GM19452 (cell line): ENCODE results near the gene PERP.

ENCODE experiments used
- ATAC-seq: cut with Tn5 transposase; IDR thresholded peaks from one replicate; pipeline ENCODE4 v1.9.1; 2021; ENCODE audit not compliant: unreplicated experiment

The PERP gene

DNA sequence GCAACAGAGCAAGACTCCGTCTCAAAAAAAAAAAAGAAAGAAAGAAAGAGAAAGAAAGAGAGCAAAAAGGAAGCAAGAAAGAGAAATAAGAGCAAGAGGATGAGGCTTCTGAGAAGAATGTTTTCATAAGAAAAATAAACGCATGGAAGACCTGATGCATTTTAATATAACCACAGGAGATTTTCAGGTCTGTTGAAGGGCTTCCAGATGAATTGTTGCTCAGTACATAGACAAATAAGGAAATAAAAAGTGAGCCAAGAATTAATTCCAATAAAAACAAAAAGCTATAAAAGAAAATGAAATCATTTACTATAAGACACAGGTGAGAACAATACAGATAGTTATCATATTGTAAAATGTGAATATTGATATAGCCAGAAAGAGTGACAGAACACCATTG, 43.5 kb downstream of the PERP start:
- ATAC-seq = no peak

DNA sequence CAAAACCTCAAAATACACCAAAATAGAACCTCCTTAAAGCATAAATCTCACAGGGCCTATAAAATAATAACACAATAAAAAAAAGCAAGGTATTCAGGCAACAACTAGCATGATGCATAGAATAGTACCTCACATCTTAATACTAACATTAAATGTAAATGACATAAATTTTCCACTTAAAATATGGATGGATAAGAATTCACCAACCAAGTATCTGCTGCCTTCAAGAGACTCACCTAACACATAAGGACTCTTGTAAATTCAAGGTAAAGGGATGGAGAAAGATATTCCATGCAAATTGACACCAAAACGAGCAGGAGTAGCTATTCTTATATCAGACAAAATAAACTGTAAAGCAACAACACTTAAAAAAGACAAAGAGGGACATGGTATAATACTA, 52.2 kb downstream of the PERP start:
- ATAC-seq = no peak

DNA sequence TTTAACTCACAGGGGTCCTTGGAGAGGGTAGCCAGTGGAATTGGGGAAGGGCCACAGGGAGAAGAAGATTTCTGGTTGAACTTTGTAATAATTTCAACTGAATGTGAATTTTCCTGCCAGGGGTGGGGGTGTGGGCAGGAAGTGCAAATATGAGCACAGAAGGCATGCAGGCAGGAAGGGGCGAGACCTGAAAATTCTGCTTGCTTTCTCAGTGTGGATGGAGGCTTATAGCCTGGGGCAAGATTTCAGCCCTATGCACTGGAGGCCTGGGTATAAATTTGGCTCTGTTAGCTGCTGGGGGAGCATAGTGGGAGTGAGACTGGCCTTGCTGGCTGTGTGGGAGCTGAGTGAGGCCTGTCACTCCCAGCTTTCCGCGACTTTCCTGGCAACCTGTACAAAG, 54.4 kb downstream of the PERP start:
- ATAC-seq = no peak

- ATAC-seq = no peak
Observed at GRCh38 chr6:138044972-138045371, 62.2 kb downstream of the PERP start.

DNA sequence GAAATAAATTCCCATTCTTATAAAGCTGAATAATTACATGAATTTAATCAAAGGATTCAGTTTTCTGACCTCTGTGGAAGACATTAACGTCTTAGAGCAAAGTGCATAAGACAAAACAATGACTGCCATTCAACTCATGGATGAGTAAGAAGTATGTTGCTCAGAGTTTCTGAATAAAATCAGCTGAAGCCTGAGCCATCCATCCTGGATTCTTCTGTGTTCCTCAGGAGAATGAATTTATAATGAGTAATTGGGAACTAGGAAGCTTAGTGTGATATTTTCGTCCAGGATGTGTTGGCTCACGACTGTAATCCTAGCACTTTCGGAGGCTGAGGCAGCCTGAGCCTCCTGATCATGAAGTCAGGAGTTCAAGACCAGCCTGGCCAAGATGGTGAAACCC, 62.8 kb downstream of the PERP start:
- no peak for ATAC-seq
